ENCODE measurements around the gene ROCK1. TPM values are rescaled to one million over a fixed set of nuclear protein-coding genes. Genes with fewer than 3 reads are reported as not detected.

ROCK1 gene
- total RNA-seq, 2 donors from 2014 or later: 49.6 to 54.2 TPM

DNA sequence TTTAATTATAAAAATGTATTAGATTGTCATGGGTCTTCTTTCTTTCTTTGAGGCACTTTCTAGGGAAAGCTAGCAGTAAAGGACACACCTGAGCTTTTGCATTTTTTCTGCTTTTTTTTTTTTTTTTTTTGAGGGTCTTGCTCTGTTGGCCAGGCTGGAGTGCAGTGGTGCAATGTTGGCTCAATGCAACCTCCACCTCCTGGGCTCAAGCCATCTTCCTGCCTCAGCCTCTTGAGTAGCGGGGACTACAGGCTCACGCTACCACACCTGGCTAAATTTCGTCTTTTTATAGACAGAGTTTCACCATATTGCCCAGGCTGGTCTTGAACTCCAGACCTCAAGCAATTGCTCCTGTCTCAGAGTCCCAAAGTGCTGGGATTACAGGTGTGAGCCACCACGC is 40.5 kb downstream of the ROCK1 start:
- TF ChIP-seq, protein P1, sequence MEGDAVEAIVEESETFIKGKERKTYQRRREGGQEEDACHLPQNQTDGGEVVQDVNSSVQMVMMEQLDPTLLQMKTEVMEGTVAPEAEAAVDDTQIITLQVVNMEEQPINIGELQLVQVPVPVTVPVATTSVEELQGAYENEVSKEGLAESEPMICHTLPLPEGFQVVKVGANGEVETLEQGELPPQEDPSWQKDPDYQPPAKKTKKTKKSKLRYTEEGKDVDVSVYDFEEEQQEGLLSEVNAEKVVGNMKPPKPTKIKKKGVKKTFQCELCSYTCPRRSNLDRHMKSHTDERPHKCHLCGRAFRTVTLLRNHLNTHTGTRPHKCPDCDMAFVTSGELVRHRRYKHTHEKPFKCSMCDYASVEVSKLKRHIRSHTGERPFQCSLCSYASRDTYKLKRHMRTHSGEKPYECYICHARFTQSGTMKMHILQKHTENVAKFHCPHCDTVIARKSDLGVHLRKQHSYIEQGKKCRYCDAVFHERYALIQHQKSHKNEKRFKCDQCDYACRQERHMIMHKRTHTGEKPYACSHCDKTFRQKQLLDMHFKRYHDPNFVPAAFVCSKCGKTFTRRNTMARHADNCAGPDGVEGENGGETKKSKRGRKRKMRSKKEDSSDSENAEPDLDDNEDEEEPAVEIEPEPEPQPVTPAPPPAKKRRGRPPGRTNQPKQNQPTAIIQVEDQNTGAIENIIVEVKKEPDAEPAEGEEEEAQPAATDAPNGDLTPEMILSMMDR (conservative IDR thresholded peaks at IDR 0.05): no peak
- Histone ChIP-seq H3K4me3 (ENCODE audit: low read length) (no peak overlapping the region), H3K27me3 (ENCODE audit: control insufficient read depth, insufficient read depth, low read length, poor library complexity, severe bottlenecking) (no peaks in the 10 kb centered on the region), H3K27ac (ENCODE audit: low read depth, low read length) (no peak overlapping the region), H3K9ac (ENCODE audit: extremely low read depth, low read length, poor library complexity, severe bottlenecking) (no peak overlapping the region), H3K4me1 (ENCODE audit: control insufficient read depth, insufficient read depth, low read length) (no peaks in the 10 kb centered on the region), H3K36me3 (ENCODE audit: control insufficient read depth, insufficient read depth, low read length) (no peaks in the 10 kb centered on the region), H3K9me3 (ENCODE audit: control insufficient read depth, low read length) (no peaks in the 10 kb centered on the region)
- H3K4me3 Mint-ChIP-seq: no peak overlapping the region
- 75 to 100% methylated on average over 1 to 4 of the region's 4 CpGs for WGBS, 2 experiments (ENCODE audit: insufficient coverage in 1 of 2, insufficient read length in 1 of 2)
- peaks cover 8% of the 10 kb centered on the region for H3K4me1 Mint-ChIP-seq
- peaks cover 2% of the 10 kb centered on the region for H3K36me3 Mint-ChIP-seq (ENCODE audit: low read depth)
- H3K27me3 Mint-ChIP-seq (ENCODE audit: insufficient read depth): no peaks in the 10 kb centered on the region
- no peak for DNase-seq
- no peak overlapping the region for H3K27ac Mint-ChIP-seq
- no peaks in the 10 kb centered on the region for H3K9me3 Mint-ChIP-seq

DNA sequence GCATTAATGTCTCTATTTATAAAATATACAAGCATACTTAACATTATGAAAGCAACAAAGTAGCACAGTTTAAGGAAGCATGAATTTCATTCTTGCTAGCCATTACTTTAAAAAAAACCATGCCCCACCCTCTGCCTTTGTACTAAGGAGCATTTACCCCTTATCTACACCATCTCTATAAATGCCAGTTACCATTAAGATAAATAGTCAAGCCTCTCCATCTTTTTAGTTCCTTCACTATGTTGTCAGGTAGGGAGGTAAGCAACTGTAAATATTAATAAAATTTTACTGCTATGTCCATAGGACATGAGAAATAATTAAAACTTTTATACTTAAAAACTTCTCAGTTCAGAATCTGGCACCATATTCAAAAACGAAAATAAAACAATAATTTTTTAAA is 42.1 kb downstream of the ROCK1 start:
- no peak overlapping the region for H3K4me3 Mint-ChIP-seq
- H3K9me3 ChIP-seq (ENCODE audit: control insufficient read depth, low read length): no peaks in the 10 kb centered on the region
- no peaks in the 10 kb centered on the region for H3K9me3 Mint-ChIP-seq
- no peak overlapping the region for H3K27ac ChIP-seq (ENCODE audit: low read depth, low read length)
- peaks cover 2% of the 10 kb centered on the region for H3K36me3 Mint-ChIP-seq (ENCODE audit: low read depth)
- no peak overlapping the region for H3K9ac ChIP-seq (ENCODE audit: extremely low read depth, low read length, poor library complexity, severe bottlenecking)
- no peak overlapping the region for H3K27ac Mint-ChIP-seq
- no peak for DNase-seq
- H3K27me3 ChIP-seq (ENCODE audit: control insufficient read depth, insufficient read depth, low read length, poor library complexity, severe bottlenecking): no peaks in the 10 kb centered on the region
- no peaks in the 10 kb centered on the region for H3K4me1 ChIP-seq (ENCODE audit: control insufficient read depth, insufficient read depth, low read length)
- H3K4me3 ChIP-seq (ENCODE audit: low read length): no peak overlapping the region
- no CpG with 5 or more reads among the region's 1 CpG for WGBS, 2 experiments (ENCODE audit: insufficient coverage in 1 of 2, insufficient read length in 1 of 2)
- TF ChIP-seq, protein P1 (conservative IDR thresholded peaks at IDR 0.05): no peak
- no peaks in the 10 kb centered on the region for H3K27me3 Mint-ChIP-seq (ENCODE audit: insufficient read depth)
- no peaks in the 10 kb centered on the region for H3K36me3 ChIP-seq (ENCODE audit: control insufficient read depth, insufficient read depth, low read length)
- H3K4me1 Mint-ChIP-seq: peaks cover 5% of the 10 kb centered on the region

DNA sequence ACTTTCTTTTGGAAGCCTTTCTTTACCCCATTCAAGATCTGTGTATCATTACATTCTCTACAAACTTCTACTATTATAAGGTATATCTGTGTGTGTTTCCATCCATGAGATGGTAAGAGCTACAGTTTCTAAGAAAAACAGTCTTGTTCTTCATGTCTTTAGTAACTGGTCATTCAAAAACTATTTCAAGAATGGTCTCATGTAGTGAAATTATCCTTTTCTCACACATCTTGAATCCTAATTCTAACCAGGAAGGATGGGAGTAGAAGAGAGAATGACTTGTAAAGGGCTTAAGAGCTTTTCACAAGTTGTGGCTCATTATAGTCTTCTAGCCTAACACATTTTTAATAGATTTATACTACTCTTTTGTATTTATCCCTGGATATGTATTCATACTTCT is 47.3 kb downstream of the ROCK1 start:
- Histone ChIP-seq H3K9ac (ENCODE audit: extremely low read depth, low read length, poor library complexity, severe bottlenecking) (no peak overlapping the region), H3K4me3 (ENCODE audit: low read length) (no peak overlapping the region), H3K27ac (ENCODE audit: low read depth, low read length) (no peak overlapping the region), H3K4me1 (ENCODE audit: control insufficient read depth, insufficient read depth, low read length) (no peaks in the 10 kb centered on the region), H3K27me3 (ENCODE audit: control insufficient read depth, insufficient read depth, low read length, poor library complexity, severe bottlenecking) (no peaks in the 10 kb centered on the region), H3K36me3 (ENCODE audit: control insufficient read depth, insufficient read depth, low read length) (peaks cover 3% of the 10 kb centered on the region), H3K9me3 (ENCODE audit: control insufficient read depth, low read length) (peaks cover 7% of the 10 kb centered on the region)
- TF ChIP-seq, protein P1 (conservative IDR thresholded peaks at IDR 0.05): no peak
- peaks cover 20% of the 10 kb centered on the region for H3K4me1 Mint-ChIP-seq
- H3K36me3 Mint-ChIP-seq (ENCODE audit: low read depth): peaks cover 21% of the 10 kb centered on the region
- H3K27me3 Mint-ChIP-seq (ENCODE audit: insufficient read depth): no peaks in the 10 kb centered on the region
- DNase-seq: no peak
- H3K9me3 Mint-ChIP-seq: peaks cover 3% of the 10 kb centered on the region
- no peak overlapping the region for H3K4me3 Mint-ChIP-seq
- H3K27ac Mint-ChIP-seq: no peak overlapping the region
